Rectal smooth muscle tissue (tissue), 1 donor: ENCODE data around the gene FBF1.
"Not testable (repeated sequence)": the region's sequence is repeated elsewhere in the genome, so short reads cannot be mapped to it uniquely, and the experiment has no call there.

Experiments
- H3K27ac ChIP-seq: one replicate; pipeline ENCODE4 v1.7.0; 2013; ENCODE audit warnings: low read depth, low read length, inconsistent platforms
- H3K27me3 ChIP-seq: one replicate; pipeline ENCODE4 v1.7.0; 2013; ENCODE audit warnings: low read length; ENCODE audit not compliant: control insufficient read depth, insufficient read depth
- H3K36me3 ChIP-seq: one replicate; pipeline ENCODE4 v1.7.0; 2013; ENCODE audit warnings: low read length; ENCODE audit not compliant: control insufficient read depth, insufficient read depth
- H3K4me1 ChIP-seq: one replicate; pipeline ENCODE4 v1.7.0; 2013; ENCODE audit warnings: low read length; ENCODE audit not compliant: control insufficient read depth, insufficient read depth
- H3K4me3 ChIP-seq: one replicate; pipeline ENCODE4 v1.7.0; 2013; ENCODE audit warnings: low read length
- H3K9ac ChIP-seq: one replicate; pipeline ENCODE4 v1.7.0; 2013; ENCODE audit warnings: low read length

The FBF1 gene

DNA sequence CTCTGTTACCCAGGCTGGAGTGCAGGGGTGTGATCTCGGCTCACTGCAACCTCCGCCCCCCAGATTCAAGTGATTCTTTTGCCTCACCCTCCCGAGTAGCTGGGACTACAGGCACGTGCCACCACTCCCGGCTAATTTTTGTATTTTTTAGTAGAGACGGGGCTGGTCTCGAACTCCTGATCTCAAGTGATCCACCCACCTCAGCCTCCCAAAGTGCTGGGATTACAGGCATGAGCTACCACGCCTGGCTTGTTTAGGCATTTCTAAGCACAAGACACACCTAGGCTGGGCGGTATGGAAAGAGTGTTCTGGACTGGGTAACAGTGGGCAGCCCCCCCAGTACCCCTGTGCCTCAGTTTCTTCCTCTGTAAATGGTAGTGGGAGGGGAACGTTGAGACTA lies 70.6 kb downstream of the FBF1 start:
- Histone ChIP-seq H3K27ac (peak overlapping the region; percentile 86), H3K4me1 (peaks cover 39% of the 10 kb centered on the region), H3K4me3 (peak overlapping the region; percentile 33)
- H3K9ac ChIP-seq, H3K27me3 ChIP-seq, H3K36me3 ChIP-seq: not testable (repeated sequence)

DNA sequence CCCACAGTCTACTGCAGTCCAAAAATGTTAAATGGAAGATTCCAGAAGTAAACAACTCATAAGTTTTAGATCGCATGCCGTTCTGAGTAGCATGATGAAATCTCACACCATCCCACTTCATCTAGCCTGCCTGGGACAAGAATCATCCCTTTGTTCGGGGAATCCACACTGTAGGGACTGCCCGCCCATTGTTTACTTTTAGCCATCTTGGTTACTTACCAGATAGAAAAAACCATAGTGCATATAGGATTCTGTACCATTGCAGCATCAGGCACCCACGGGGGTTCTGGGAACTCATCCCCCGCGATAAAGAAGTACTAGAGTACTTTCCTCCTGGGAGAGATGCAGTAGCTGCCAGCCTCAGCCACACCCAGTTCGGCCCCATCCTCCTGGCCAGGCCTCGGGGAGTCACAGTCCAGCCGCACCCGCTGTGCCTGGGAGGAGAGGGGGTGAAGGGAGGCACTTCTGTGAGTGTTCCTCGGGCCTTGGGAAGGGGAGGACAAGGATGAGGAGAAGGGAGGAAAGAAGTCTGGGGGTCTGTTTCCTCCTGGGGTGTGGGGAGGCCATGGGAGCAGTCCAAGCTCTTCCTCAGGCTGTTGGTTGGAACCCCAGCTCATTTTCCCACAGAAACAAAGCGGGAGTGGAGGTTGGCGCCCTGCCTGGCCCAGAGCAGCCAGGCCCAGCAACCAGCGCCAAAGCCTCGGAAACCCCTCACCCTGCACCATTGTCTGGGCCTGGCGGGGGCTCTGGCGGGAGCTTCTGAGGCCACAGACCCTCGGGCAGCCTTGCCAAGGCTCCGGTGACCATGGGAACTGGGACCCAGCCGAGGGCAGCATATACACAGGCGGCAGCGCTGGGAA lies 71.3 kb downstream of the FBF1 start:
- peak overlapping the region; percentile 33 for H3K4me3 ChIP-seq
- H3K9ac ChIP-seq, result no peak overlapping the region
- H3K27me3 ChIP-seq, result no peaks in the 10 kb centered on the region
- H3K27ac ChIP-seq, result peak overlapping the region; percentile 86
- H3K36me3 ChIP-seq, result peaks cover 3% of the 10 kb centered on the region
- H3K4me1 ChIP-seq, result peaks cover 34% of the 10 kb centered on the region

DNA sequence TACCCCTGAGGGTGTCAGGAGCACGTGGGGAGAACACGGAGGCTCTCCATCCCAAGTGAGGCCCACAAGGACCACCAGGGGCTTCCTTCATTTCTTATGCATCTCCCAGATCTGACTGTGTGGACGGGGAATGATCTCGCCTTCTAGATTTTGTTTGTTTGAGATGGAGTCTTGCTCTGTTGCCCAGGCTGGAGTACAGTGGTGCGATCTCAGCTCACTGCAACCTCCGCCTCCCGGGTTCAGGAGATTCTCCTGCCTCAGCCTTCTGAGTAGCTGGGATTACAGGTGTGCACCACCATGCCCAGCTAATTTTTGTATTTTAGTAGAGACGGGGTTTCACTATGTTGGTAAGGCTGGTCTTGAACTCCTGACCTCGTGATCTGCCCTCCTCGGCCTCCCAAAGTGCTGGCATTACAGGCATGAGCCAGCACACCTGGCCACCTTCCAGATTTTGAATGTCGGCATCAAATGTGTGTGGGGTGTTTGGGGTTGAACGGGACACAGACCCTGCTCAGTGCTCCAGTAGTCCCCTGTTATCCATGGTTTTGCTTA lies 72.0 kb downstream of the FBF1 start:
- H3K36me3 ChIP-seq, H3K27me3 ChIP-seq, H3K9ac ChIP-seq, H3K4me3 ChIP-seq: not testable (repeated sequence)
- peaks cover 29% of the 10 kb centered on the region for H3K4me1 ChIP-seq
- H3K27ac ChIP-seq, result peak overlapping the region; percentile 86

DNA sequence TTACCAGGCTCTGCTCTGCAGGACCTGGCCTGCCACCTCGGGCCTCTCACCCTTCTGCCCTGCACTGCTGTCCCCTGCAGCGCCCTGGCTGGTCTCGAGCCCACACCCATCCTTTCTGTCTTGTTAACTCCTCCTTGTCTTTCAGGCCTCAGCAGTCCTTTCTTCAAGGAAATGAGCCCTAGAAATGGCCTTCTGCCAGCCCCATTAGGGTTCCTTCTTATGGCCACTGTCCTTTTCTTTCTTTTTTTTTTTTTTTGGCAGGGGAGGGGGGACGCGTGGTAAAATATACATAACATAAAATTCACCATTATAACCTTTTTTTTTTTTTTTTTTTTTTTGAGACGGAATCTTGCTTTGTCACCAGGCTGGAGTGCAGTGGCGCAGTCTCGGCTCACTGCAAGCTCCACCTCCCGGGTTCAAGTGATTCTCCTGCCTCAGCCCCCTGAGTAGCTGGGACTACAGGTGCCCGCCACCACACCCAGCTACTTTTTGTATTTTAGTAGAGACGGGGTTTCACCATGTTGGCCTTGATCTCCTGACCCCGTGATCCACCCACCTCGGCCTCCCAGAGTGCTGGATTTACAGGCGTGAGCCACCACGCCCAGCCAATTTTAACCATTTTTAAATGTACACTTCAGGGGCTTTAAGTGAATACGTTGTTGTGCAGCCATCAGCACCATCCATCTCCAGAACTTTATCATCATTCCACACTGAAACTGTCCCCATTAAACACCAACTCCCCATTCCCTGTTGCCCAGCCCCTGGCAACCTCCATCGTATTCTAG lies 75.2 kb downstream of the FBF1 start:
- H3K27ac ChIP-seq, result peak overlapping the region; percentile 60
- not testable (repeated sequence) for H3K4me3 ChIP-seq, H3K9ac ChIP-seq

DNA sequence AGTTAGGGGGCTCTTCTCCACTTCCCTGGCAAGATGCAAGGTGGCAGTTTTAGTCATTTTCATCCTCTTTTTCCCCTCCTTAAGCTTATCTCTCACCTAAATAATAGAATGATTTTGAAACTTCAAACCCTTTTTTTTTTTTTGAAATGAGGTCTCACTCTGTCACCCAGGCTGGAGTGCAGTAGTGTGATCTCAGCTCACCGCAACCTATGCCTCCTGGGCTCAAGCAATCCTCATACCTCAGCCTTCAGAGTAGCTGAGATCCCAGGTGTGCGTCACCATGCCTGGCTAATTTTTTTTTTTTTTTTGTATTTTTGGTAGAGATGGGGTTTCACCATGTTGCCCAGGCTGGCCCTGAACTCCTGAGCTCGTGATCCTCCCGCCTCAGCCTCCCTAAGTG lies 76.0 kb downstream of the FBF1 start:
- Histone ChIP-seq H3K27ac (peak overlapping the region; percentile 60), H3K4me1 (peaks cover 12% of the 10 kb centered on the region)
- not testable (repeated sequence) for H3K36me3 ChIP-seq, H3K4me3 ChIP-seq, H3K27me3 ChIP-seq, H3K9ac ChIP-seq

More for the DNA sequence above, 75.2 kb downstream of the FBF1 start:
- peaks cover 14% of the 10 kb centered on the region for H3K4me1 ChIP-seq
- not testable (repeated sequence) for H3K27me3 ChIP-seq, H3K36me3 ChIP-seq

DNA sequence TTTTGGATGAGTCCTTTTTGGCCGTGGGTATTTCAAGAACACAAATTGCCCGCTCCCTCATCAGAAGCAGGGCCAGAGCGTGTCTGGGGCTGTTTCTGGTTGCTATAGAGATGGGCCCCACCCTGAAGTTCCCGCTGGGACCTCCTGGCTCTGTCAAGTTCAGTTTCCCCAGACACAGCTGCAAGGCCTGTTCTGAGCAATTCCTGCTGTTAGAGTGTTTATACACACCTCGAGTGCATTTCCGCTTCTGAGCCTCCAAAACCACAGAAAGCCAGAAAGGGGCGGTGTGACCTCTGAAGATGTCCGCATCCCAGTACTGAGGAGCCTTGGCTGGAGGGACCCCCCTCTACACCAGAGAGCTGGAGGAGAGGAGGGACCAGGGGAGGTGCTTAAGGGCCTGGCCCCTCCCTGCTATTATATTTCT lies 76.4 kb downstream of the FBF1 start:
- Histone ChIP-seq H3K27ac (peak overlapping the region; percentile 60), H3K36me3 (no peaks in the 10 kb centered on the region), H3K4me1 (peaks cover 8% of the 10 kb centered on the region), H3K27me3 (no peaks in the 10 kb centered on the region), H3K4me3 (no peak overlapping the region), H3K9ac (no peak overlapping the region)

DNA sequence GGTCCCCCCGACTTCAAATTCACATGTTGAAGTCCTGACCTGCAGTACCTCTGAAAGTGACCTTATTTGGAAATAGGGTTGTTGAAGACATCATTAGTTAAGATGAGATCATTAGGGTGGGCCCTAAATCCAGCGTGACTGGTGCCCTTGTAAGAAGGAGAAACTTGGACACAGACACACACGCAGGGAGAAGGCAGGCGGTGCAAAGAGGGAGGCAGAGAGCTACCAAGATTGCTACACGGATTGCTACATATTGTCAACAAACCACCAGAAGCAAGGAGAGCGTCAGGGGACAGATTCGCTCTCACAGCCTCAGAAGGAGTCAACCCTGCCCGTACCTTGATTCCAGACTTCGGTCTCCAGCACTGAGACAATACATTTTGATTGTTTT lies 78.9 kb downstream of the FBF1 start:
- peak overlapping the region; percentile 6 for H3K27ac ChIP-seq
- peaks cover 3% of the 10 kb centered on the region for H3K4me1 ChIP-seq
- no peaks in the 10 kb centered on the region for H3K27me3 ChIP-seq
- no peak overlapping the region for H3K9ac ChIP-seq
- no peaks in the 10 kb centered on the region for H3K36me3 ChIP-seq
- no peak overlapping the region for H3K4me3 ChIP-seq
